ENCODE results near the gene SHISA9. TPM values are rescaled to one million over a fixed set of nuclear protein-coding genes. Genes with fewer than 3 reads are reported as not detected.

Gene SHISA9
- total and polyA plus RNA-seq, 2 donors (not counting 1 experiment from before 2014, with no cell fraction given) = 0.03 to 0.07 TPM

- H4K20me1 ChIP-seq (ENCODE audit: control insufficient read depth, insufficient read depth, low read length, poor library complexity, severe bottlenecking) = no peaks in the 10 kb centered on the region
- no peak overlapping the region for H3K27ac ChIP-seq (ENCODE audit: low read length in 2 of 2)
- no peak overlapping the region for H3K9ac ChIP-seq (ENCODE audit: low read length)
- peaks cover 0 to 7% (median 0%) of the 10 kb centered on the region in 3 donors for H3K9me3 ChIP-seq (ENCODE audit: control extremely low read depth in 1 of 3, control insufficient read depth in 2 of 3, insufficient read depth in 1 of 3, low read length in 2 of 3)
- no peaks in the 10 kb centered on the region for H3K4me1 ChIP-seq (ENCODE audit: control insufficient read depth in 2 of 2, insufficient read depth in 2 of 2, low read length in 2 of 2)
- Mint-ChIP-seq H3K4me3 (no peak overlapping the region), H3K27me3 (peaks cover 2% of the 10 kb centered on the region), H3K9me3 (ENCODE audit: insufficient read depth) (peaks cover 6% of the 10 kb centered on the region), H3K4me1 (no peaks in the 10 kb centered on the region), H3K27ac (no peak overlapping the region)
- no peak overlapping the region for H2AFZ ChIP-seq (ENCODE audit: insufficient read depth, low read depth, low read length, poor library complexity, severe bottlenecking)
- no peaks in the 10 kb centered on the region for H3K79me2 ChIP-seq (ENCODE audit: control insufficient read depth, insufficient read depth, low read length)
- H3K4me3 ChIP-seq (ENCODE audit: control extremely low read depth in 1 of 5, extremely low read depth in 1 of 5, insufficient read depth in 1 of 5, low read depth in 2 of 5, low read length in 4 of 5) = no peak overlapping the region
- WGBS (ENCODE audit: insufficient coverage) = 92% methylated on average over 3 of the region's 4 CpGs
- no peak overlapping the region for H3K4me2 ChIP-seq (replicated peaks; ENCODE audit: low read depth, low read length, poor library complexity, severe bottlenecking)
- H3K36me3 ChIP-seq (replicated peaks in 1 of 2; ENCODE audit: control extremely low read depth in 1 of 2, control insufficient read depth in 1 of 2, extremely low read depth in 1 of 2, insufficient read depth in 2 of 2, low read length in 1 of 2) = no peaks in the 10 kb centered on the region
- CTCF ChIA-PET = no interaction called here
- TF ChIP-seq CTCF (IDR thresholded peaks at IDR 0.05) (no peak), EZH2 (IDR thresholded peaks at IDR 0.05; ENCODE audit: borderline replicate concordance, insufficient read depth, low read depth, low read length, poor library complexity, severe bottlenecking) (no peak)
- intact Hi-C loops (cut with micrococcal nuclease) = no loop called here
- ATAC-seq (ENCODE audit: low read depth) (no peak), DNase-seq (no peak)
- H3K27me3 ChIP-seq (replicated peaks in 1 of 4; ENCODE audit: control extremely low read depth in 1 of 4, control insufficient read depth in 3 of 4, insufficient read depth in 4 of 4, low read length in 3 of 4) = peaks cover 0 to 2% (median 0%) of the 10 kb centered on the region in 4 experiments
- POLR2A ChIA-PET = no interaction called here
Measured at GRCh38 chr16:13231365-13231764, 330.0 kb downstream of the SHISA9 start.

GRCh38 chr16:13234999-13235398 is 333.6 kb downstream of the SHISA9 start:
- Mint-ChIP-seq H3K9me3 (ENCODE audit: insufficient read depth) (no peaks in the 10 kb centered on the region), H3K4me1 (no peaks in the 10 kb centered on the region), H3K27me3 (peaks cover 2% of the 10 kb centered on the region), H3K27ac (no peak overlapping the region), H3K4me3 (no peak overlapping the region)
- DNase-seq (no peak), ATAC-seq (ENCODE audit: low read depth) (no peak)
- H3K27ac ChIP-seq (ENCODE audit: low read length in 2 of 2) = no peak overlapping the region
- H3K9me3 ChIP-seq (ENCODE audit: control extremely low read depth in 1 of 3, control insufficient read depth in 2 of 3, insufficient read depth in 1 of 3, low read length in 2 of 3) = peaks cover 0 to 7% (median 0%) of the 10 kb centered on the region in 3 donors
- POLR2A ChIA-PET = no interaction called here
- no peak overlapping the region for H3K4me3 ChIP-seq (ENCODE audit: control extremely low read depth in 1 of 5, extremely low read depth in 1 of 5, insufficient read depth in 1 of 5, low read depth in 2 of 5, low read length in 4 of 5)
- no peak overlapping the region for H3K9ac ChIP-seq (ENCODE audit: low read length)
- H3K27me3 ChIP-seq (replicated peaks in 1 of 4; ENCODE audit: control extremely low read depth in 1 of 4, control insufficient read depth in 3 of 4, insufficient read depth in 4 of 4, low read length in 3 of 4) = no peaks in the 10 kb centered on the region
- WGBS (ENCODE audit: insufficient coverage) = 90% methylated on average over 15 of the region's 17 CpGs
- no peaks in the 10 kb centered on the region for H3K79me2 ChIP-seq (ENCODE audit: control insufficient read depth, insufficient read depth, low read length)
- no peaks in the 10 kb centered on the region for H4K20me1 ChIP-seq (ENCODE audit: control insufficient read depth, insufficient read depth, low read length, poor library complexity, severe bottlenecking)
- H2AFZ ChIP-seq (ENCODE audit: insufficient read depth, low read depth, low read length, poor library complexity, severe bottlenecking) = no peak overlapping the region
- CTCF ChIA-PET = no interaction called here
- intact Hi-C loops (cut with micrococcal nuclease) = no loop called here
- TF ChIP-seq CTCF (IDR thresholded peaks at IDR 0.05) (no peak), EZH2 (IDR thresholded peaks at IDR 0.05; ENCODE audit: borderline replicate concordance, insufficient read depth, low read depth, low read length, poor library complexity, severe bottlenecking) (no peak)
- H3K36me3 ChIP-seq (replicated peaks in 1 of 2; ENCODE audit: control extremely low read depth in 1 of 2, control insufficient read depth in 1 of 2, extremely low read depth in 1 of 2, insufficient read depth in 2 of 2, low read length in 1 of 2) = no peaks in the 10 kb centered on the region
- no peak overlapping the region for H3K4me2 ChIP-seq (replicated peaks; ENCODE audit: low read depth, low read length, poor library complexity, severe bottlenecking)
- no peaks in the 10 kb centered on the region for H3K4me1 ChIP-seq (ENCODE audit: control insufficient read depth in 2 of 2, insufficient read depth in 2 of 2, low read length in 2 of 2)
